Stomach smooth muscle (tissue), 2 donors: Measurements from ENCODE around the gene TYRO3.

Experiments
- H3K27ac ChIP-seq: one replicate; pipeline ENCODE4 v1.7.0; 2013; ENCODE audit warnings: mild to moderate bottlenecking, low read length, inconsistent platforms
- H3K27me3 ChIP-seq, 2 donors: one replicate each; pipeline ENCODE4 v1.7.0; 2013; ENCODE audit warnings: low read length in 2 of 2; ENCODE audit not compliant: insufficient read depth in 2 of 2, control insufficient read depth in 1 of 2
- H3K36me3 ChIP-seq, 2 donors: one replicate each; pipeline ENCODE4 v1.7.0; 2013; ENCODE audit warnings: low read length in 2 of 2; ENCODE audit not compliant: control insufficient read depth in 2 of 2, insufficient read depth in 2 of 2
- H3K4me1 ChIP-seq: one replicate; pipeline ENCODE4 v1.7.0; 2013; ENCODE audit warnings: low read length; ENCODE audit not compliant: control insufficient read depth, insufficient read depth
- H3K4me3 ChIP-seq, 2 donors: one replicate each; pipeline ENCODE4 v1.7.0; 2013; ENCODE audit warnings: low read length in 2 of 2
- H3K9ac ChIP-seq, 2 donors: one replicate each; pipeline ENCODE4 v1.7.0; 2013; ENCODE audit warnings: low read length in 2 of 2, mild to moderate bottlenecking in 1 of 2
- H3K9me3 ChIP-seq, 2 donors: one replicate each; pipeline ENCODE4 v1.7.0; 2013; ENCODE audit warnings: low read length in 2 of 2; ENCODE audit not compliant: control insufficient read depth in 2 of 2
- donor health status: healthy.
- donor health status: Pancreatic carcinoma.

The TYRO3 gene

GRCh38 chr15:41554343-41554742 is 4.7 kb upstream of the TYRO3 start:
- no peaks in the 10 kb centered on the region for H3K36me3 ChIP-seq
- no peak overlapping the region for H3K4me3 ChIP-seq
- no peak overlapping the region for H3K27ac ChIP-seq
- no peaks in the 10 kb centered on the region for H3K27me3 ChIP-seq
- H3K9me3 ChIP-seq, result no peaks in the 10 kb centered on the region
- no peak overlapping the region for H3K9ac ChIP-seq
- H3K4me1 ChIP-seq, result peaks cover 10% of the 10 kb centered on the region

- no peaks in the 10 kb centered on the region for H3K9me3 ChIP-seq
- no peaks in the 10 kb centered on the region for H3K27me3 ChIP-seq
- no peak overlapping the region for H3K9ac ChIP-seq
- peaks cover 16% of the 10 kb centered on the region for H3K4me1 ChIP-seq
- no peak overlapping the region for H3K4me3 ChIP-seq
- H3K36me3 ChIP-seq, result no peaks in the 10 kb centered on the region
- no peak overlapping the region for H3K27ac ChIP-seq
Measured at GRCh38 chr15:41554915-41555314, 4.1 kb upstream of the TYRO3 start.

- Histone ChIP-seq H3K9ac (no peak overlapping the region), H3K36me3 (no peaks in the 10 kb centered on the region), H3K4me1 (peaks cover 19% of the 10 kb centered on the region), H3K27me3 (no peaks in the 10 kb centered on the region), H3K4me3 (no peak overlapping the region), H3K27ac (no peak overlapping the region), H3K9me3 (no peaks in the 10 kb centered on the region)
Measured at GRCh38 chr15:41556677-41557076, 2.3 kb upstream of the TYRO3 start.

GRCh38 chr15:41557673-41558399 is 1.2 kb upstream of the TYRO3 start:
- H3K27ac ChIP-seq, result peak overlapping the region; percentile 11
- H3K9me3 ChIP-seq, result no peaks in the 10 kb centered on the region
- H3K9ac ChIP-seq, result peak overlapping the region in 1 of 2 donors; percentile 29
- peaks cover 24% of the 10 kb centered on the region for H3K4me1 ChIP-seq
- H3K27me3 ChIP-seq, result no peaks in the 10 kb centered on the region
- H3K36me3 ChIP-seq, result no peaks in the 10 kb centered on the region
- peak overlapping the region in 1 of 2 donors; percentile 76 for H3K4me3 ChIP-seq

GRCh38 chr15:41559239-41559782 is 299 bp downstream of the TYRO3 start:
- H3K9ac ChIP-seq, result peak overlapping the region; percentile 40 to 64
- no peak overlapping the region for H3K27ac ChIP-seq
- H3K36me3 ChIP-seq, result peaks cover 0 to 2% of the 10 kb centered on the region in 2 donors
- H3K4me3 ChIP-seq, result peak overlapping the region; percentile 69 to 76
- no peaks in the 10 kb centered on the region for H3K27me3 ChIP-seq
- peaks cover 25% of the 10 kb centered on the region for H3K4me1 ChIP-seq
- H3K9me3 ChIP-seq, result no peaks in the 10 kb centered on the region

- Histone ChIP-seq H3K4me3 (peak overlapping the region in 1 of 2 donors; percentile 76), H3K27ac (no peak overlapping the region), H3K27me3 (no peaks in the 10 kb centered on the region), H3K36me3 (peaks cover 0 to 2% of the 10 kb centered on the region in 2 donors), H3K9me3 (no peaks in the 10 kb centered on the region), H3K4me1 (peaks cover 25% of the 10 kb centered on the region), H3K9ac (no peak overlapping the region)
Measured at GRCh38 chr15:41560572-41560874, 1.5 kb downstream of the TYRO3 start.

- H3K9ac ChIP-seq, result no peak overlapping the region
- no peak overlapping the region for H3K27ac ChIP-seq
- H3K4me1 ChIP-seq, result peaks cover 25% of the 10 kb centered on the region
Measured at GRCh38 chr15:41561104-41561776, 2.2 kb downstream of the TYRO3 start.

GRCh38 chr15:41561777-41562145 is 2.7 kb downstream of the TYRO3 start:
- Histone ChIP-seq H3K9ac (no peak overlapping the region), H3K9me3 (no peaks in the 10 kb centered on the region), H3K27ac (no peak overlapping the region), H3K27me3 (no peaks in the 10 kb centered on the region), H3K4me3 (no peak overlapping the region), H3K4me1 (peaks cover 25% of the 10 kb centered on the region), H3K36me3 (peaks cover 0 to 2% of the 10 kb centered on the region in 2 donors)

More at GRCh38 chr15:41561104-41561776, 2.2 kb downstream of the TYRO3 start:
- no peaks in the 10 kb centered on the region for H3K9me3 ChIP-seq
- H3K4me3 ChIP-seq, result no peak overlapping the region
- H3K27me3 ChIP-seq, result no peaks in the 10 kb centered on the region
- H3K36me3 ChIP-seq, result peaks cover 0 to 2% of the 10 kb centered on the region in 2 donors

GRCh38 chr15:41562244-41562643 is 3.2 kb downstream of the TYRO3 start:
- H3K27me3 ChIP-seq, result no peaks in the 10 kb centered on the region
- no peak overlapping the region for H3K4me3 ChIP-seq
- no peak overlapping the region for H3K27ac ChIP-seq
- peaks cover 25% of the 10 kb centered on the region for H3K4me1 ChIP-seq
- H3K36me3 ChIP-seq, result peaks cover 0 to 2% of the 10 kb centered on the region in 2 donors
- H3K9ac ChIP-seq, result no peak overlapping the region
- no peaks in the 10 kb centered on the region for H3K9me3 ChIP-seq

GRCh38 chr15:41562784-41563198 is 3.8 kb downstream of the TYRO3 start:
- Histone ChIP-seq H3K4me1 (peaks cover 22% of the 10 kb centered on the region), H3K27me3 (no peaks in the 10 kb centered on the region), H3K9ac (no peak overlapping the region)

More at GRCh38 chr15:41562784-41563198, 3.8 kb downstream of the TYRO3 start:
- no peak overlapping the region for H3K4me3 ChIP-seq
- H3K36me3 ChIP-seq, result peaks cover 0 to 2% of the 10 kb centered on the region in 2 donors
- no peaks in the 10 kb centered on the region for H3K9me3 ChIP-seq
- H3K27ac ChIP-seq, result no peak overlapping the region
